ENCODE results near the gene FHAD1.

FHAD1 gene

DNA sequence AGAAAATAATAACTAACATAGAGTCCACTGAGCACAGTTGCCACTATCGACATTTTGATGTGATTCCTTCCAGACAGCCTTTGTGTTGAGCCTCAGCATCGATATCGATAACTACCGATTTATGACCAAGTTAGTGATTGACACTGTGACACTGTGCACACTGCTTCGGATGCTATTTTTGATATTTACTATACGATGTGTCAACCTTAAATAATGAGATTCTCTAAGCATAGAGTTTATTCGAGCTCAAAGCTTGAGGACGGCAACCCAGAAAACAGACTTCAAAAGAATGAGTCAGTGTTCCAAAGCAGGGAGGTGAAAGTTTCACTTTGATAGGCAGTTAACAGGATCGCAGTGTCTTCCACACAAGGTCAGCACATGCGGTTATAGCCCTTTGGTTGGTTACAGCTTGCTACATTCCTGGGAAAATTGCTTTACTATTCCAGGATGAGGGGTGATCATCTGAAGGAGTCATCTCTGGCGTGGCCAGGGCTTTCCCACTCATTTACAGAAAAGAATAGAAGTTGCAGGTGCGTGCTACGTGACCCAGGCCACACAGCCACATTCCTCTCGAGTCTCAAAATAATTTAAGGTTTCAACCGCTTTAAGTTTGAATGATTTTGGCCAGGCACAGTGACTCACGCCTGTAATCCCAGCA lies 109.1 kb downstream of the FHAD1 start:
- no peak overlapping the region for H3K4me3 ChIP-seq (ENCODE audit: low read depth, low read length)
- TF ChIP-seq, protein P1, sequence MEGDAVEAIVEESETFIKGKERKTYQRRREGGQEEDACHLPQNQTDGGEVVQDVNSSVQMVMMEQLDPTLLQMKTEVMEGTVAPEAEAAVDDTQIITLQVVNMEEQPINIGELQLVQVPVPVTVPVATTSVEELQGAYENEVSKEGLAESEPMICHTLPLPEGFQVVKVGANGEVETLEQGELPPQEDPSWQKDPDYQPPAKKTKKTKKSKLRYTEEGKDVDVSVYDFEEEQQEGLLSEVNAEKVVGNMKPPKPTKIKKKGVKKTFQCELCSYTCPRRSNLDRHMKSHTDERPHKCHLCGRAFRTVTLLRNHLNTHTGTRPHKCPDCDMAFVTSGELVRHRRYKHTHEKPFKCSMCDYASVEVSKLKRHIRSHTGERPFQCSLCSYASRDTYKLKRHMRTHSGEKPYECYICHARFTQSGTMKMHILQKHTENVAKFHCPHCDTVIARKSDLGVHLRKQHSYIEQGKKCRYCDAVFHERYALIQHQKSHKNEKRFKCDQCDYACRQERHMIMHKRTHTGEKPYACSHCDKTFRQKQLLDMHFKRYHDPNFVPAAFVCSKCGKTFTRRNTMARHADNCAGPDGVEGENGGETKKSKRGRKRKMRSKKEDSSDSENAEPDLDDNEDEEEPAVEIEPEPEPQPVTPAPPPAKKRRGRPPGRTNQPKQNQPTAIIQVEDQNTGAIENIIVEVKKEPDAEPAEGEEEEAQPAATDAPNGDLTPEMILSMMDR (IDR thresholded peaks at IDR 0.05; ENCODE audit: borderline replicate concordance, insufficient read depth, low read depth, low read length), result no peak

DNA sequence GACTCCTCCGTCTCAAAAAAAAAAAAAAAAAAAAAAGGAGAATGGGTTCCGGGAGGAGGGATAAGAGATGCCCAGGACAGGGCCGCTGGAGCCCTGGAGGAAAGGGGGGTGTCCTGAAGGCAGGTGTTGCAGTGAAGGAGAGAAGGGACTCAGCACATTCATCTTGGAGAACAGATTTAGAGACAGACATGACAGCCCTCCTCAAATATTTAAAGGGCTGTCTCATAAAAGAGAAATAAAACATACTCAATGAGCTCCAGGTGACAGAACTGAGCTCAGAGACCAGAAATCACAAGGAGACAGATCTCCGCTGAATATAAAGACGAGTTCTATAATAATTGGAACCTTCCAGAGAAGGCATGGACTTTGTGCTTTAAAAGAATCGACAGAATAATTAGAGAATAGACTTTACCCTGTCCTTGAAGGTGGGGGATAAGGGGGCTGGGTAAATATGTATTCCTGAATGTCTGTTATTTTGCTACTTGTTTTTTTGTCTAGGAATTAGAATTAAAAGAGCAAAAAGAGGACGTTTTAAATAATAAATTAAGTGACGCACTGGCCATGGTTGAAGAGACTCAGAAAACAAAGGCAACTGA lies 110.7 kb downstream of the FHAD1 start:
- H3K4me3 ChIP-seq (ENCODE audit: low read depth, low read length), result no peak overlapping the region
- TF ChIP-seq, protein P1 (IDR thresholded peaks at IDR 0.05; ENCODE audit: borderline replicate concordance, insufficient read depth, low read depth, low read length), result no peak

DNA sequence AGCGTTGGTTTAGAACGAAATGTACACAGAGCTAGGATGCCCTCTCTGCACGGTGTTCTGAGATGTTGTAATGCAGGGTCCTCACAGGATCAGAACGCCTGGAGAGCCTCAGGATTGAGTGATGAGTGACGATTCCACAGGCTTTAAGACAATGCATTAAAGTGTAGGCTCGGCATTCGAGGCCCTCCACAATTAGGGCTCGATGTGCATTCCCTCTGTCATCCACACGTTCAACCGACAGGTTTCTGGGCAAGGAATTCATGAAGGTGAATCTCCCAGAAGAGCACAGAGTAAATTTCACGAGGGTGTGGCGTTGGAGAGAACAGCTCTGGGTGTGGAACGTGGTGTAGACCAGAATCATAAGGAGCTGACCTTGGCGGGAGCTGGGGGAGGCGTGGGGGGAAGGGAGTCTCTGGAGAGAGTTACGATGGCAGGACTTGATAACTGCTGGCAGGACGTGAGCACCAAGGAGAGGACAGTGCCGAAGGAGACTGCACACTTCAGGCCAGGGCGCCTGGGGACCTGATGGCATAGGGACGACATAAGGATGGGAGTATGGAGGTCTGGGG lies 111.6 kb downstream of the FHAD1 start:
- no peak overlapping the region for H3K4me3 ChIP-seq (ENCODE audit: low read depth, low read length)
- TF ChIP-seq, protein P1 (IDR thresholded peaks at IDR 0.05; ENCODE audit: borderline replicate concordance, insufficient read depth, low read depth, low read length), result no peak

DNA sequence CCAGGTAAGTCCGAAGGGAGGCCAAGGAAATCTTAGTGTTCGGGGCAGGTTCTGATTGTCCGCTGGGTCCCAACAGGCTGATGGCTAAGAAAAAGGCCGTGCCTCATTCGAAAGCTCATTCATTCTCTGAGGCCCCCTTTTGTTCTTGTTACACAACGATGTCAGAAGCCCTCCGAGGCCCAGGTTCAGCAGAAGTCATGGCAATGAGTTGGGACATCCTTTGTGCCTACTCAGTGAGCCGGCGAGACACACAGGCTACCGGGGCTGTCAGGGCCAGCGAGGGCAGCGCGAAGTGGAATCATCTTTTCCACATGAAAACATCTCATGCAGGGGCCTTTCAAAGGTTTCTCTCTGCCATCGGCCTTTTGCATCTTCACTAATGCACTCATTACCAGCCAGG lies 113.7 kb downstream of the FHAD1 start:
- no peak overlapping the region for H3K4me3 ChIP-seq (ENCODE audit: low read depth, low read length)
- TF ChIP-seq, protein P1 (IDR thresholded peaks at IDR 0.05; ENCODE audit: borderline replicate concordance, insufficient read depth, low read depth, low read length), result no peak

DNA sequence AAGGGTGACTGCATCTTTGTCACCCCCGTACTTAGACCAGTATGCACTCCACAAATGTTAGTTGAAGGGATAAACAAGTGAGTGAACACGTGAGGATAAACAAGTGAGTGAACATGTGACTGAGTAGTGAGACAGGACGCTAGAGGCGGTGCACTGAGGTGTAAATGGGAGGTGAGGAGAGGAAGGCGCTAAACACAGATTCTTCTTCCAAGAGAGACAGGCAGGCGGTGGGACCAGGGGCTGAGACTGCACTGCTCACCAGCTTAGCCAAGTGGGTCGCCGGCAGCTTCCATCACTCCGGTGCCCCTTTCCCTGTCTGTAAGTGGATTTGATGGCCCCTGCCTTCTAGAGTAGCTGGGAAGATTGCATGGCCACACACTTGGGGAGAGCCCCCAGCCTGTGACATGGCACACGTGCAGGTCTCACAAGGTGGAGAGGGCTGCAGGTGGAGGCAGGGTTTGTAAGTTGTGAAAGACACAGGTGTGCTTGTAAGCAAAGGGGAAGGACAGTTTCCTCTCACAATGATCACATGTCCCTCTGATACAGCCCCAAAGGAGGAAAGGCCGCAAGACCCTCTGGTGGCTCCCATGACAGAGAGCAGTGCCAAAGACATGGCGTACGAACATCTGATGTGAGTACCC lies 115.2 kb downstream of the FHAD1 start:
- H3K4me3 ChIP-seq (ENCODE audit: low read depth, low read length), result no peak overlapping the region
- TF ChIP-seq, protein P1 (IDR thresholded peaks at IDR 0.05; ENCODE audit: borderline replicate concordance, insufficient read depth, low read depth, low read length), result no peak

DNA sequence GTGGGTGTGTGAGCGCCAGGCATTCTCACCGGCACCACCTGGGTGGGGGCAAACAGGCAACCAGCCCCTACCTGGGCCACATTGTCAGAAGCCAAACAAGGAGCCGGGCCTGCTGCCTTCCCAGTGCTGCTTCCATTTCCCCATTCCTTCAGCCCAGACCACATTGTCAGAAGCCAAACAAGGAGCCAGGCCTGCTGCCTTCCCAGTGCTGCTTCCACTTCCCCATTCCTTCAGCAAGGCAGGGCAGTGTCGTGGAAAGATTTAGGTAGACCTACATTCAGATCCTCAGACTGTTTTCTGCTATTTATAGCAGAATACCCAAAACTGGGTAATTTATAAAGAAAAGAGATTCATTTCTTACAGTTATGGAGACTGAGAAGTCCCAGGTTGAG lies 115.7 kb downstream of the FHAD1 start:
- TF ChIP-seq, protein P1 (IDR thresholded peaks at IDR 0.05; ENCODE audit: borderline replicate concordance, insufficient read depth, low read depth, low read length), result no peak
- no peak overlapping the region for H3K4me3 ChIP-seq (ENCODE audit: low read depth, low read length)

Data from GM12875 (cell line).